GM19193 (cell line): ENCODE measurements around the gene PLTP.

Experiments used
- POLR2A ChIP-seq: IDR thresholded peaks from 4 replicates; pipeline ENCODE4 v1.6.1; 2011; ENCODE audit not compliant: insufficient read depth, insufficient read length; ENCODE audit errors: extremely low read depth

The PLTP gene

DNA sequence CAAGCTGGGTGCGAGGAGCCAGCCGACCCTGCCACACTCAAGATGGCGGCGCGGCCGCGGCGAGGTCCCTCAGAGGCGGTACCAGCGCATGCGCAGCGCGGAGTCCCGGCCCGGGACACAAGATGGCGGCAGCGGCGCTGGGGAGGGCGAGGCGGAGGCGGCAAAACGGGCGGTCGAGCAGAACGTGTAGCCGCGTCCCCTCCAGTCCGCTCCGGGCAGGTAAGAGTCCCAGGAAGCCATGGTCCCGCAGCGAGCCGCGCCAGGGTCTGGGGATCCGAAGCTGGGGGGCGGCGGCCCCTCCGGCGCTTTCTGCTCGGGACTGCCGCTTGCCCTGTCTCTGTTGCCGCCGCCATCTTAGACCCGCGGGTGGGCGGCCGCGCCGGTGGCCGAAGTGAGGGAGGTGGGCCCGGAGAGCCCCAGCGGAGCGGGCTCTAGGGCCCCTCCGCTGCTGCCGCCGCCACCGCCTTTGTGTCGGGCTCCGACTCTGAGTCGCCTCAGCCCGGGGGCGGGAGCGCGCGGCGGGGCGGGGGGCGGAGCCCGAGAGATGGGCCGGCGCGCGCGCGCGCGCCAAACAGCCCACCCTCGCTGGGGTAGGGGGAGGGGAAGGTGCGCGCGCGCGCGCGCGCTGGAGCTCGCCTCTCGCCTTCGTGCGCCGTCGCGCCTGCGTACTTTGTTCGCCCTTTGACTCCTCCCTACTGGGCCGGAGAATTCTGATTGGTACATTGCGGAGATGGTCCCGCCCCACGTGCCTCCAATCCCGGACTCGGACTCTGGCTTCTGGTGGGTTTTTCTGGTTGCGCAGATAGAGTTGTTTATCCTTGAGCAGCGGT is 22.8 kb upstream of the PLTP start, which contains the start of gene PCIF1:
TSS of gene PCIF1 (plus strand) at position 98 of the 830 bp plus-strand sequence. CDS start 4,317 bp downstream, outside the sequence.
- peak; percentile 90 for TF ChIP-seq POLR2A

DNA sequence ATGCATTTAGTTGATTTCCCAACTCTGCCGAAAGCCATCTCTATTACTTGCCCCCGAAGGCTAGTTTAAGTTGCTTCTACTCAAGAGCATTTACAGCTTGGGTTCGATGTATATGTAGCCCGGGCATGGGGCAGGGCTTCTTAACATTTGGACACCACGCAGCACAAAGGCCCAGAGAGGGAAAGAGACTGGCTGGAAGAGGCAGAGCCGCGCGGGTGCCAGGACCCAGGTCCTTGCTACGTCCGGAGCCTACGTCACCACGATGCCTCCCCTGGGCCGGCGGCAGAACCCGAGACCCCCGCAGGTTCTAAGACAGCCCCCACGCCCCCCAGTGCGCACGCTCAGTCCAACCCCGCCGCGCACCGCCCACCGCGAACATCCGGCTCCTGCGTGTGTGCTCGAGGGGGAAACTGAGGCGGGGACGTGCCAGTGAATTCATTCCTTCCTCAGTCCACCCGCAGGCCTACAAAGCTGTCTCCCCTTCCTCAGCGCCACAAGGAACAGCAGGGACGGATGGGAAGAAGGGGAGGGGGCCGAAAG is 22.2 kb upstream of the PLTP start:
- no peak for TF ChIP-seq POLR2A

DNA sequence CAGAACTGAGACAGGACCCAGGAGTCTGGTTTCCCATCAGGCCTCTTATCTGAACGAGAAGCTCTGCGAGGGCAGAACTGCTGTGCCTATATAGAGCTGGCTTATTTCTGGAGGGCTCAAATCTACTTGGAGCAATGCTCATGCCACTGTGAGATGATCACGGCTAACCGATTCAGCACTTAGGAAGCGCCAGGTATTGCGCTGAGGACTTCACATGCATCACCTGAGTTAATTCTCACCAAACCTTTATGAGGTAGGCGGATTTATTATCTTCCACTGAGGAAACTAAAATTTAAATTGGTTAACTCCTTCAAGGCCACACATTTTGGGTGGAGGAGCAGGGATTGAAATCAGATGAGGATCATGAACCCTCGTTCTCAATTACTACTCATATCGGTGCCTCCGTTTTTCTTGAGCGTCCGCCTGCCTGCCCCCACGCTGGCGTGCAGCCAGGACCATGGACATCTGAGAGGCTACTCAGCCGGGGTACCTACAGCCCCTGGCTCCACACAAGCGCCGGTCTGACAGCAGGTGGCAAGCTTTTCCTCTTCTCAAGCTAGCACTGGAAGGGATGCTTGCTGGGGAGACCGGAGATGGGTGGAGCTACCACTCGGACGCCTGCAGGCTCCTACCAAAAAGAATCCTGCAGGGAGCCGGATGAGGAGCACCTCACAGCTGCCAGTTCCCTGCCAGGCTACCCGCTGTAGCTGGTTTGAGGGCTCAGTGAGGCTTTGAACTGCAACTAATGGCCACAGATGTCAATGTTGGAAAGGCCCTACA is 21.5 kb upstream of the PLTP start:
- TF ChIP-seq POLR2A = peak; percentile 52

DNA sequence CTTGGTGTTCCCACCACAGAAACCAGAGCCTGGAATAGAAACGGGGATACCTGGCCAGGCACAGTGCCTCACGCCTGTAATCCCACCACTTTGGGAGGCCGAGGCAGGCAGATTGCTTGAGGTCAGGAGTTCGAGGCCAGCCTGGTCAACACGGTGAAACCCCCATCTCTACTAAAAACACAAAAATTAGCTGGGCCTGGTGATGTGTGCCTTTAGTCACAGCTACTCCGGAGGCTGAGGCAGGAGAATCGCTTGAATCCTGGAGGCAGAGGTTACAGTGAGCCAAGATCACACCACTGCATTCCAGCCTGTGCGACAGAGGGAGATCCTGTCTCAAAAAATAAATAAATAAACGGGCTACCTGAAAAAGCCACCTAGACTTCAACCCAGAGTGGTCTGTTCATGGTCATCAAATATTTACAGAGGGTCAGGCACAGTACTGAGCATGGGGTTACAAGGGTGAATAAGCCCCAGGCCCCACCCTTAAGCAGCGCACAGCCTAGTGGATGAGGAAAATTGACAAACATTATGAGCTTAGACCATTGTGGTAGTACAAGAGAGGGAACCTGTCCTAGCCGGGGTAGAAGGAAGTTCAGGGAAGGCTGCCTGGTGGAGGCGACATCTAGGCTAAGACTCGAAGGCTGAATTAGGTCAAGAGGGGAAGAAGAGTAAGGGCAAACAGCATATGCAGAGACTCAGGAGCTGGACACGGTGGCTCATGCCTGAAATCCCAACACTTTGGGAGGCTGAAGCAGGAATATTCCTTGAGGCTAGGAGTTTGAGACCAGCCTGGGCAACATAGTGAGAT is 15.3 kb upstream of the PLTP start:
- no peak for TF ChIP-seq POLR2A

DNA sequence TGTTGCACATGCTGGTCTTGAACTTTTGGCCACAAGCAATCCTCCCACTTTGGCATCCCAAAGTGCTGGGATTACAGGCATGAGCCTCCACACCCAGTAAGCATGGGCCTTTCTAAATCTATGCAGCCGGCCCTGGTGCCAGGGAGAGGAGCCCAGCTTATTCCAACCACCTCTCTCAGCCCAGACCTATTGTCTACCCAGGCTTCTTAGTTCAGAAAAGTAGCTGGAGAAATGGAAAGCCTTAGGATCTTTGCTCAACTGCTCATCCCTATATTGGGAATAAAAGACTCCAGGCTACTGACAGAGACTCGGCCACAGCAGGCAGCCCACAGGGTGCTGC is 14.7 kb upstream of the PLTP start:
- no peak for TF ChIP-seq POLR2A

DNA sequence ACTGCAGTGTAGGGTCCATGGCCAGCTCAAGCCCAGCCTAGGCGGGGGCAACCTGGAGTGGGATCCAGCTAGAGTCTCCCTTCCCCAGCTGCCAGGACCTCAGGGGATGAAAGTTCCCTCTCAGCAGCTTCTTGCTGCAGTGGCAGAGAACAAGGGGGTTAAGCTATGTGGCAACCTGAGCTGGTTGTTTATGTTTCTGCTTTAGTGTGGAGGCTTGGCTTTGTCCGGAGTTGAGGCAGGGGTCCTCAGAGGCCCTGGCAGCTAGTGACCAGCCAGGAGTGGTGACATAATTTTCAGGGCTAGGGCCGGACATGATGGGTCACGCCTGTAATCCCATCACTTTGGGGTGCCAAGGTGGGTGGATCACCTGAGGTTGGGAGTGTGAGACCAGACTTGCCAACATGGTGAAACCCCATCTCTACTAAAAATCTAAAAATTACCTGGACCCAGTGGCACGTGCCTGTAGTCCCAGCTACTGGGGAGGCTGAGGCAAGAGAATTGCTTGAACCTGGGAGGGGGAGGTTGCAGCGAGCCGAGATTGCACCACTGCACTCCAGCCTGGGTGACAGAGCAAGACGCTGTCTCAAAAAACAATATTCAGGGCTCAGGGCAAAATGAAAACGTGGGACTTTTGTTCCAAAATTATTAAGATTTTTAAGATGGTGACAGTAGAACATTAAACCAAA is 14.0 kb upstream of the PLTP start:
- TF ChIP-seq POLR2A = no peak

DNA sequence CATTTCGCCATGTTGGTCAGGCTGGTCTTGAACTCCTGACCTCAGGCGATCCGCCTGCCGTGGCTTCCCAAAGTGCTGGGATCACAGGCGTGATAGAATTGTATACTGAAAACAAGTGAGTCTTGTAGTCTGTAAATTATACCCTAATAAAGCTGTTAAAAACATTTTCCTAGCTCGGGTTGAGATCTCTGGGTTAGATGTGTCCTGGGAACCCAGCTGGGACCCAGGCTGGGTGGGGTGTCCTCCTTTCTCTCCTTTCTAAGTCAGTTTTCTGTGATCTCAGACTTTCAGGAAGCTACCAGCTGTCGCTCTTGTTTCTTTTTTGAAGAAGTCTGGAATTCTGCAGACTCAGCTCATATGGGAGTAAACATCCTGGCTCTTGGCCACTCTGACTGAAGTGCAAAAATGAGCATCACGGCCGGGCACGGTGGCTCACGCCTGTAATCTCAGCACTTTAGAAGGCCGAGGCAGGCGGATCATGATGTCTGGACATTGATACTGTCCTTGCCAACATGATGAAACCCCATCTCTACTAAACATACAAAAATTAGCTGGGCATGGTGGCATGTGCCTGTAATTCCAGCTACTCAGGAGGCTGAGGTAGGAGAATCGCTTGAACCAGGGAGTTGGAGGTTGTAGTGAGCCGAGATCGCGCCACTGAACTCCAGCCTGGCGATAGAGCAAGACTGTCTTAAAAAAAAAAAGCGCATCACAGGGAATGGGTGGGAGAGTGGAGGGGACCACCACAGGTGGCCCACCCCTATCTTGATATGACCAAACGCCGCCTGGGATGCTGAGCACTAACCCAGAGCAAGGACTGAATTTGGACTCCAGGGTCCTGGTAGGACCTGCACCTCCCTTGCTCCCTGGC is 12.7 kb upstream of the PLTP start:
- no peak for TF ChIP-seq POLR2A

DNA sequence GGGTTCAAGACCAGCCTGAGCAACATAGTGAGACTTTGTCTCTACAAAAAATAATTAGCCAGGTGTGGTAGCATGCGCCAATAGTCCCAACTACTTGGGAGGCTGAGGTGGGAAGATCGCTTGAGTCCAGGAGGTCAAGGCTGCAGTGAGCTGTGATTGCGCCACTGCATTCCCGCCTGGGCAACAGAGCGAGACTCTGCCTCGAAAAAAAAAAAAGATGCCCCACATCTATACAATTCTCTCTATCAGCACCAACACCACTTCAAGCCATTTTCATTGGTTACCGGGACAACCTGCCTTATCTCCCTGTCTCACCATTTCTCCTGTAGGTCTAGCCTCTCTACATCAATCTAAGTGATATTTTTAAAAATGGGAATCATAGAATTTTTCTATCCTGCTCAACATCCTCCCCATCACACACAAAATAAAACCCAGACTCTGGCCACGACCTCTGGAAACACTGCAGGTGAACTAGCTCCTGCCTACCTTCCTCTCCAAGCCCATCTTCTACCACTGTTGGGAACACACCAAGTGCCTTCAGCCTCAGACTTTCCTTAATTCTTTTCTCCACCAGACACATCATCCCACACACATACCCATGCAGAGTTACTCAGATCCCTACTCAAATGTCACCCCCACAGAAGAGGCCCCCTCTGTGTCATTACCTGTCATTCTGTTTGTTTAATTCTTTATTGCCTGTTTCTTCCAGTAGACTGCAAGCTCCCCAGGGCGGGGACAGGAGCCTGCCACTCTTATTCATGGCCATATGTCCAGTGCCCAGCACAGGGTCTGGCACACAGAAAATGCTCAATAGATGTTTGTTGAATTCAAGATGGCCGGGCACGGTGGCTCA is 9.6 kb upstream of the PLTP start:
- TF ChIP-seq POLR2A = no peak

DNA sequence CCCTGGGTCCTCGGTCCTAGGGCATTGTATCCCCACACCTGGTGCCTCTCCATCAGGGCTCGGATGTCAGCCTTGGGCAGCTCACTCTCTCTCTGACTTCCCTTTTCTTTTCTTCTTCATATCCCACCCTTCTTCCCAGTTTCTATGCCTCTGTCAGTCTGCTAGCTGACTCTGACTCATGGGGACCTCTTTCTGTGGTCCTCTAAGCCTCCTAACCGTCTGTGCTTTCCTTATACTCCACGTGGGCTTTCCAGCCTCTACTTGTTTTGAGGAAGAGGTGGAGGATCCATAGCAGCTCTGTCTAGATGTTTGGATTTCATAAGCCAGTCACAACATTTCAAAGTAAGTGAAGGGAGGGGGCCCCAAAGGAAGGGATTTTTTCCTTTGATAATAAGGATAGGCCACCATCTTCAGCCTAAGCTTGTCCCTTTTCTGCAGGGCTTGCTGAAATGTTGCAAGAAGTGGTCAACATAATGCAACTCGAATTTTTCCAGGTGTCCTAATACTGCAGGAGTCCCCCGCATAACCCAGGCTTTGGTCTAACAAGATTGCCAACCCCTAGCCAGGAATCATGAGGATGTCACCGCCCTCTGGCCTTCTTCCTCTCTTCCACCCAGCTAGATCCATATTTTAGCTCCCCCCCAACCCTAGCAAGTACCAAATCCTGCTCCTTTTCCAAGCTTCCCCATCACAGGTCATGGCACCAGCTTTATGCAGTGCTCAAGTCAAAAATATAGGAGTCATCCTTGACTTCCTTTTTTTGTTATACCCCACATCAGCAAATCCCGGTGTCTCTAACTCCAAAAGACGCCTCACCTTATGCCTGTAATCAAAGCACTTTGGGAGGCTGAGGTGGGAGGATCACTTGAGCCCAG is 8.7 kb upstream of the PLTP start:
- no peak for TF ChIP-seq POLR2A

DNA sequence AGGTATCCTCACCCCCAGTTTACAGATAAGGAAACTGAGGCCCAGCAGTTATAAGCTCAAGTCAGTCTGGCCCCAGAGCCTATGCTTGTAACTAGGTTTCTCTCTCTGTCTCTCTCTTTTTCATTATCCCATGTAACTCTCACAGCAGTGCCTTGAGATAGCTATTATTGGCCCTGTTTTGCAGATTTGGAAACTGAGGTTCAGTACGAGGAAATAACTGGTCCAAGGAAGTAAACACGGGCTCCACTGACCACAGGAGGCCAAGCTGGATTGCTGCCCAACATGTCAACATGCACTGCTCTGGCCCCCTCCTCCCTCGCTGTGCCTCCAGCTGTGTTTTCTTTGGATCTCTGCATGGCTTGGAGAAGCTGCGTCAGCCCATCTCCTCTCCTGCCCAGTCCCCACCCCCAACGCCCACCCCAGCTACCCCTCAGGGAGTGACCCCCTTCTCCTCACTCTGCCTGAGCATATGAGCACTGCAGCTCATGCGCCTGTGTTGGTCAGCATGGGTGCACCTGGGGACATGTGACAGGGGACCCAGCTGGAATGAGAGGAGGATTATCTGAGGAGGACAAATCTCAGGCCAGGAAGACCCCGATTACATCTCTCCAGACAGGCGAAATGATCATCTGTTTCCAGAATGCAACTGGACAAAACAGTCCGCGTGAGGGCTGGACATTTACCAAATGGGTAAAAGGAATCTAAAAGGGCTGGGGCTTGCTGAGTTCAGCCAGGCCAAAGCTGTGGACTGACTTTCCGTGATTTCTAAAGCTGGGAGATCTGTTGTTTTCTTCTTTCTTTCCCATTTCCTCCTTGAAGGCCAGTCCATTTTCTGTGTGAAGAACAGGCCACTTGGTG is 7.8 kb upstream of the PLTP start:
- no peak for TF ChIP-seq POLR2A
